ENCODE data around the gene MMP15. TPM values are rescaled to one million over a fixed set of nuclear protein-coding genes. Genes with fewer than 3 reads are reported as not detected.
A peak's percentile ranks its signal among the peaks of the same experiment; 100 is the strongest.
"Not testable (repeated sequence)": the region's sequence is repeated elsewhere in the genome, so short reads cannot be mapped to it uniquely, and the experiment has no call there.

Gene MMP15
- total RNA-seq (1 to 10 TPM in 2 of 5 donors, under 1 TPM in 3; 0.30 to 1.3 (median 0.85) TPM), total RNA-seq (0.35 to 2.9 (median 1.1) reads per million in 29 experiments)
- total RNA-seq (2013), result 0.44 TPM

DNA sequence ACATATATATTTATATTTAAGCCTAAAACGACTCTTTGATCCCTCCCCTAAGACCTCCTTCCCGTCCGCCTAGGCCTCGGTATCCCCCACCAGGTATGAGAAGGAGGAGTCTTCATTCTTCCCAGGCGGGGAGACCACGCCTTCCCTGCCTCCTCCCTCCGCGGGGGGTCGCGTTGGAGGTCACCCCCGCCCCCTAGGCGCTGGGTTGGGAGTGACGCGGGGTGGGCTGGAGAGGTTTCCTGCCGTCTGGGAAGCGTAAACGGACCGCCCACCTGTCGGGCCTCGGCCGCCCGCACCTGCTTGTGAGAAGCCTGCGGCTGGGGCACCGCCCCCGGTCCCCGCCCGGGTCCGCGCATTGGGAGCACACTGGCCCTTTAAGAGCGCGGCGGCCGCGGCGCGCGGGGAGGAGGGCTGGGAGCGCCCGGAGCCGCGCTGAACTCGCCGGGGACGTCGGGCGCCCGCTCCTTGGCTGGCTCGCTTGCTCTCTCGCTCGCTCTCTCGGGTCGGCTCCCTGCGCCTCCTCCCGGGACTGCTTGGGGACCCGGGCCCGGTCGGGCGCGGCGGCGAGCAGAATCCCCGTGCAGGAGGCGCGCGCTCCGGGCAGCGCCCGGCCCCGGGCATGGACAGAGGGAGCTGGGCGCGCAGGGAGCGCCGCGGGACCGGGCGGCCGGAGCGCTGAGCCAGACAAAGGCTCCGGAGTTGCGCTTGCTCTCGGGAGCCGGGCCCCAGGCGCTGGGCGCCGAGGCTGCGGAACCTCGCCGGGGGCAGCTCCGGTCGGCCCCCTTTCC is at the start of gene MMP15:
Gene MMP15, plus strand, starts transcription at position 404 of the 788 bp plus-strand sequence. CDS start 597 bp downstream, outside the sequence.
- H3K4me3 ChIP-seq (ENCODE audit: control insufficient read depth in 1 of 2, extremely low read depth in 1 of 2, low read length in 1 of 2), result peak within 1 kb of the TSS; percentile 72 to 87
- peaks cover 0 to 37% of the 10 kb centered on the region in 2 experiments for H3K27me3 ChIP-seq (replicated peaks in 1 of 2; ENCODE audit: control insufficient read depth in 2 of 2, extremely low read depth in 1 of 2, insufficient read depth in 2 of 2, low read length in 1 of 2)
- under 1% methylated on average over 80 of the region's 90 CpGs for WGBS (ENCODE audit: insufficient coverage)
- H3K9me3 Mint-ChIP-seq, result no peaks in the 10 kb centered on the region
- peak within 1 kb of the TSS; percentile 89 to 91 (median 90) for H3K4me3 Mint-ChIP-seq
- no peaks in the 10 kb centered on the region for H3K36me3 Mint-ChIP-seq
- H3K27ac Mint-ChIP-seq, result peak within 1 kb of the TSS; percentile 76 to 89
- H3K9me3 ChIP-seq, result no peaks in the 10 kb centered on the region
- DNase-seq (peak in 34 of 35 experiments; percentile 1 to 67 (median 36)), ATAC-seq (replicated peaks in 1 of 4) (peak; percentile 70 to 76 (median 72))
- H3K36me3 ChIP-seq (ENCODE audit: control insufficient read depth in 2 of 2, extremely low read depth in 1 of 2, insufficient read depth in 1 of 2, low read length in 1 of 2), result no peaks in the 10 kb centered on the region
- H3K27ac ChIP-seq (ENCODE audit: low read length), result no peak within 1 kb of the TSS
- H3K4me1 Mint-ChIP-seq, result peaks cover 15 to 23% (median 18%) of the 10 kb centered on the region in 3 donors
- H3K27me3 Mint-ChIP-seq, result peaks cover 4 to 13% of the 10 kb centered on the region in 2 donors
- H3K4me1 ChIP-seq (ENCODE audit: control insufficient read depth in 1 of 2, extremely low read depth in 1 of 2, insufficient read depth in 2 of 2, low read length in 2 of 2), result peaks cover 2 to 33% of the 10 kb centered on the region in 2 experiments
- CTCF ChIA-PET, result interaction anchor here (0.5 to 1.1 kb wide), 3 partner anchors 13 to 208 kb away, joined by 3 read pairs; no protein-coding TSS in a partner anchor
- POLR2A ChIA-PET, result interaction anchor here (0.5 to 1.0 kb wide), 4 partner anchors 102 to 383 kb away, joined by 3 to 8 read pairs (median 6); partner anchors contain the start of gene CFAP20 (in 1 of the 2)

DNA sequence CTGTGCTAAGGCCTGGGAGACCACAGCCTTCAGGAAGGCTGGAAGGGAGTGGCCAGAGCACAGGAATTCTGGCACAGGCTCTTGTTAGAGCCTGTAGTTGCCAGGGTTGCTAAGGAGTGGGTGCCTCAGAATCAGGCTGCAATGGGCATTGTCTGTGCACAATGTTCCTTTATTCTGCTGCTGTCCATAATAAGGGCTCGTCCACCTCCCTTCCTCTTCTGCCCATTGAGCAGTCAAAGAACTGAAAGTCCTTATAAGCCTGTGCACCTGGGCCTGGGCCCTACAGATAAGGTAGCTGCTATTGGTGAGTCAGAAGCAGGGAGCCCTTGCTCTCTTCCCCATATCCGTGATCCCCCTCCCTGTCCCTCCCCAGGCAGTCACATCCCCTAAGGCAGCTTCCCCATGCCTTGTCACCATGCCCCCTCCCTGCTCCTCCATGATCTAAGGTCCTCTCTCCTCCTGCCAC is 49.2 kb upstream of the MMP15 start:
- Histone ChIP-seq H3K27me3 (replicated peaks in 1 of 2; ENCODE audit: control insufficient read depth in 2 of 2, extremely low read depth in 1 of 2, insufficient read depth in 2 of 2, low read length in 1 of 2) (peaks cover 0 to 8% of the 10 kb centered on the region in 2 experiments), H3K4me3 (ENCODE audit: control insufficient read depth in 1 of 2, extremely low read depth in 1 of 2, low read length in 1 of 2) (no peak overlapping the region), H3K9me3 (no peaks in the 10 kb centered on the region), H3K36me3 (ENCODE audit: control insufficient read depth in 2 of 2, extremely low read depth in 1 of 2, insufficient read depth in 1 of 2, low read length in 1 of 2) (no peaks in the 10 kb centered on the region), H3K4me1 (ENCODE audit: control insufficient read depth in 1 of 2, extremely low read depth in 1 of 2, insufficient read depth in 2 of 2, low read length in 2 of 2) (no peaks in the 10 kb centered on the region), H3K27ac (ENCODE audit: low read length) (no peak overlapping the region)
- Mint-ChIP-seq H3K36me3 (no peaks in the 10 kb centered on the region), H3K4me3 (no peak overlapping the region), H3K27ac (no peak overlapping the region), H3K27me3 (no peaks in the 10 kb centered on the region), H3K4me1 (no peaks in the 10 kb centered on the region), H3K9me3 (no peaks in the 10 kb centered on the region)
- POLR2A ChIA-PET, result no interaction called here
- ATAC-seq (replicated peaks in 1 of 4) (no peak), DNase-seq (no peak)
- CTCF ChIA-PET, result interaction anchor here in 1 of 2 donors (0.6 kb wide), 1 partner anchor 17 kb away, joined by 3 read pairs; no protein-coding TSS in a partner anchor
- whole genome bisulfite sequencing (ENCODE audit: insufficient coverage), result 67% methylated on average over 1 of the region's 2 CpGs

DNA sequence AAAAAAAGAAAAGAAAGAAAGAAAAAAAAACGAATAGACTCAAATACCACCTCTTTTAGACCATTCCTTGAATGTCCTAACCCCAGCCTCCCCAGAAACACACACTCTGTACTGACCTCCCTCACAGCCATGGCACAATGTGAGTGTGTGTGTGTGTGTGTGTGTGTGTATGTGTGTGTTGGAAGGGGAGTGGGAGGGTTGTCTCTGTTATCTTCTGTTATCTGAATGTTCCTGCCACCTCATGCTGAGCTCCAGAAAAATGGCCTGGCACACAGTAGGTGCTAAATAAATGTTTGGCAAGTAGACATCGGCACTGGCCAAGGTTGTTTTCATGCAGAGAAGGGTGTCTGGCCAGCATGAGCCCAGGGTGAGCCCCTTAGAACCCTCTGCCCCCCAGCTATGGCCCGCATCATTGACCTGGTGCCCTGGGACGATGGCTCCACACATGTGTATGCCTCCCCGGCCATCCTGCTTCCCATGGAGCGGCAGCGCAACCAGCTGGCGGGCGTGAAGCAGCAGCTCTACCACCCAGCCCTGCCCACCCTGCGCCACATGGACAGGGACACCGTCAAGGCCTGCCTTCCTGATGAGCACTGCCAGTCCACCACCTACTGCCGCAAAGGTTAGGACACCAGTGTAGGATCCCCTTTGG is 48.0 kb upstream of the MMP15 start:
- no peaks in the 10 kb centered on the region for H3K9me3 ChIP-seq
- H3K27ac ChIP-seq (ENCODE audit: low read length), result no peak overlapping the region
- Mint-ChIP-seq H3K9me3 (no peaks in the 10 kb centered on the region), H3K4me1 (no peaks in the 10 kb centered on the region), H3K4me3 (no peak overlapping the region), H3K27me3 (peaks cover 0 to 4% of the 10 kb centered on the region in 2 donors), H3K27ac (no peak overlapping the region), H3K36me3 (no peaks in the 10 kb centered on the region)
- no peak overlapping the region for H3K4me3 ChIP-seq (ENCODE audit: control insufficient read depth in 1 of 2, extremely low read depth in 1 of 2, low read length in 1 of 2)
- H3K27me3 ChIP-seq (replicated peaks in 1 of 2; ENCODE audit: control insufficient read depth in 2 of 2, extremely low read depth in 1 of 2, insufficient read depth in 2 of 2, low read length in 1 of 2), result peaks cover 0 to 7% of the 10 kb centered on the region in 2 experiments
- DNase-seq (no peak), ATAC-seq (replicated peaks in 1 of 4) (no peak)
- POLR2A ChIA-PET, result interaction anchor here in 1 of 2 donors (0.6 kb wide), 1 partner anchor 149 kb away, joined by 3 read pairs; no protein-coding TSS in a partner anchor
- no peaks in the 10 kb centered on the region for H3K36me3 ChIP-seq (ENCODE audit: control insufficient read depth in 2 of 2, extremely low read depth in 1 of 2, insufficient read depth in 1 of 2, low read length in 1 of 2)
- WGBS (ENCODE audit: insufficient coverage), result 86% methylated on average over 4 of the region's 12 CpGs
- CTCF ChIA-PET, result interaction anchor here in 1 of 2 donors (0.6 kb wide), 1 partner anchor 41 kb away, joined by 4 read pairs; no protein-coding TSS in a partner anchor
- no peaks in the 10 kb centered on the region for H3K4me1 ChIP-seq (ENCODE audit: control insufficient read depth in 1 of 2, extremely low read depth in 1 of 2, insufficient read depth in 2 of 2, low read length in 2 of 2)

DNA sequence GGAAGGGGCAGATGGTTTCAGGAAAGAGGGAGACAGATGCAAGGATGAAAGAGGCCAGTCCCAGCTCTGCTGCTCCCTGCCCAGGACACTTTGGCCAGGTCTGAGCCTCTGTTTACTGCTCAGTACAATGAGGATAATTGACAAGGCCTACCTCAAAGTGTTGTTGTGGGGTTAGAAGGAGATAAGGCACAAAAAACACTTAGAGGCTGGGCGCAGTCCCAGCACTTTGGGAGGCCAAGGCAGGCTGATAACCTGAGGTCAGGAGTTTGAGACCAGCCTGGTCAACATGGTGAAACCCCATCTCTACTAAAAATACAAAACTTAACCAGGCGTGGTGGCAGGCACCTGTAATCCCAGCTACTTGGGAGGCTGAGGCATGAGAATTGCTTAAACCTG is 47.5 kb upstream of the MMP15 start:
- H3K27ac Mint-ChIP-seq; H3K4me3 ChIP-seq (ENCODE audit: control insufficient read depth in 1 of 2, extremely low read depth in 1 of 2, low read length in 1 of 2); H3K36me3 Mint-ChIP-seq; ATAC-seq (replicated peaks in 1 of 4); H3K27ac ChIP-seq (ENCODE audit: low read length); H3K4me1 ChIP-seq (ENCODE audit: control insufficient read depth in 1 of 2, extremely low read depth in 1 of 2, insufficient read depth in 2 of 2, low read length in 2 of 2); POLR2A ChIA-PET; DNase-seq; H3K9me3 ChIP-seq; H3K9me3 Mint-ChIP-seq; H3K4me3 Mint-ChIP-seq; H3K36me3 ChIP-seq (ENCODE audit: control insufficient read depth in 2 of 2, extremely low read depth in 1 of 2, insufficient read depth in 1 of 2, low read length in 1 of 2); H3K4me1 Mint-ChIP-seq; H3K27me3 ChIP-seq (replicated peaks in 1 of 2; ENCODE audit: control insufficient read depth in 2 of 2, extremely low read depth in 1 of 2, insufficient read depth in 2 of 2, low read length in 1 of 2); H3K27me3 Mint-ChIP-seq: not testable (repeated sequence)
- CTCF ChIA-PET, result interaction anchor here (0.6 kb wide), 2 partner anchors 41 to 328 kb away, joined by 4 to 10 read pairs; no protein-coding TSS in a partner anchor
- no CpG with 5 or more reads among the region's 2 CpGs for WGBS (ENCODE audit: insufficient coverage)

DNA sequence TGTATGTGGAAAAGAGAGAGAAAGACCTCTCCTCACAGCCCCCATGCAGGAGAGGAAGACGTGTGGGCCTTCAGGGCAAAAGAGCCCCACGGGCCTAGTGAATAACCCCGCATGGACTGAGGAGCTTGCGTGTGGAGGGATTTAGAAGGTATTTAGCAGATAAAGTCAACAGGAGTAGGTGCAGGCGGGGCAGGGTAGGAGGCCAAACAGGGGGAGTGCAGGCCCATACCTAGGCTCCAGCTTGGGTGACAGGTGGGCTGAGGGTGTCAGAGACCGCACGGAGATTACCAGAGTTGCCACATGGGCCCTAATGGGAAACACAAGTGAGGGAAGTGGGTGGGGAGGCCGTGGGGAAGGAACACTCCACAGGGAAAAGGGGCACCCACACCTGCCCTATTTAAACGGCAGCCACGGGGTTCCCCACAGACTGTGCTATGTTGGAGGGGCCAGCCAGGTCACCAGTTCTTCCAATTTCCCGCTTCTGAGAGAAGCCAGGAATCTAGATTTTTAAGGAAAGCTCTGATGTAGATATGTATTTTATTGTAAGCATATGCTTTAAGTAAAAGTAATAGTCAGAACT is 46.5 kb upstream of the MMP15 start:
- H3K4me3 ChIP-seq (ENCODE audit: control insufficient read depth in 1 of 2, extremely low read depth in 1 of 2, low read length in 1 of 2), result no peak overlapping the region
- no peaks in the 10 kb centered on the region for H3K36me3 ChIP-seq (ENCODE audit: control insufficient read depth in 2 of 2, extremely low read depth in 1 of 2, insufficient read depth in 1 of 2, low read length in 1 of 2)
- no peaks in the 10 kb centered on the region for H3K9me3 Mint-ChIP-seq
- peaks cover 0 to 3% of the 10 kb centered on the region in 2 experiments for H3K27me3 ChIP-seq (replicated peaks in 1 of 2; ENCODE audit: control insufficient read depth in 2 of 2, extremely low read depth in 1 of 2, insufficient read depth in 2 of 2, low read length in 1 of 2)
- ChIA-PET POLR2A (no interaction called here), CTCF (interaction anchor here in 1 of 2 donors (0.6 kb wide), 1 partner anchor 389 kb away, joined by 3 read pairs; no protein-coding TSS in a partner anchor)
- no peak overlapping the region for H3K27ac ChIP-seq (ENCODE audit: low read length)
- WGBS (ENCODE audit: insufficient coverage), result 98% methylated on average over 5 of the region's 11 CpGs
- H3K27me3 Mint-ChIP-seq, result peaks cover 0 to 4% of the 10 kb centered on the region in 2 donors
- H3K4me3 Mint-ChIP-seq, result no peak overlapping the region
- peaks cover 0 to 2% of the 10 kb centered on the region in 2 experiments for H3K4me1 ChIP-seq (ENCODE audit: control insufficient read depth in 1 of 2, extremely low read depth in 1 of 2, insufficient read depth in 2 of 2, low read length in 2 of 2)
- H3K9me3 ChIP-seq, result no peaks in the 10 kb centered on the region
- H3K4me1 Mint-ChIP-seq, result peaks cover under 1 to 3% (median 1%) of the 10 kb centered on the region in 3 donors
- no peak overlapping the region for H3K27ac Mint-ChIP-seq
- DNase-seq, result no peak
- no peaks in the 10 kb centered on the region for H3K36me3 Mint-ChIP-seq
- ATAC-seq (replicated peaks in 1 of 4), result no peak

DNA sequence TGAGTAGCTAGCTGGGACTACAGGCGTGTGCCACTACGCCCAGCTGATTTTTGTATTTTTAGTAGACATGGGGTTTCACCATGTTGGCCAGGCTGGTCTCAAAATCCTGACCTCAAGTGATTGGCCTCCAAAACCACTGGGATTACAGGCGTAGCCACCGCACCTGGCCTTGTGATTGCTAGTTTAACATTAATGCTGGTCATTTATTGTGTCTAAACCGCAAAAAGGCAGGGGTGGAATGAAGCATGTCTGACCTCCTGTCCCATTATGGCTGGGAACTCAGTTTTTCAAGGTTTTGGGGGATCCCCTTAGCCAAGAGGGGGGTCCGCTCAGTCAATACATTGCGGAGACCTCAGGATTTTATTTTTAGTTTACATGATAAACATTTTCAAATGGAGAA is 43.9 kb upstream of the MMP15 start:
- no peak for DNase-seq
- Mint-ChIP-seq H3K27me3 (peaks cover 0 to 4% of the 10 kb centered on the region in 2 donors), H3K36me3 (no peaks in the 10 kb centered on the region), H3K4me1 (peaks cover 9 to 19% (median 12%) of the 10 kb centered on the region in 3 donors), H3K27ac (no peak overlapping the region), H3K9me3 (no peaks in the 10 kb centered on the region), H3K4me3 (no peak overlapping the region)
- H3K9me3 ChIP-seq, result no peaks in the 10 kb centered on the region
- CTCF ChIA-PET, result no interaction called here
- POLR2A ChIA-PET, result interaction anchor here in 1 of 2 donors (0.7 kb wide), 1 partner anchor 215 kb away, joined by 4 read pairs; no protein-coding TSS in a partner anchor
- H3K27me3 ChIP-seq (replicated peaks in 1 of 2; ENCODE audit: control insufficient read depth in 2 of 2, extremely low read depth in 1 of 2, insufficient read depth in 2 of 2, low read length in 1 of 2), result peaks cover 0 to 5% of the 10 kb centered on the region in 2 experiments
- peaks cover 3 to 20% of the 10 kb centered on the region in 2 experiments for H3K4me1 ChIP-seq (ENCODE audit: control insufficient read depth in 1 of 2, extremely low read depth in 1 of 2, insufficient read depth in 2 of 2, low read length in 2 of 2)
- no peak overlapping the region for H3K4me3 ChIP-seq (ENCODE audit: control insufficient read depth in 1 of 2, extremely low read depth in 1 of 2, low read length in 1 of 2)
- WGBS (ENCODE audit: insufficient coverage), result 94% methylated on average over 5 of the region's 7 CpGs
- H3K27ac ChIP-seq (ENCODE audit: low read length), result no peak overlapping the region
- H3K36me3 ChIP-seq (ENCODE audit: control insufficient read depth in 2 of 2, extremely low read depth in 1 of 2, insufficient read depth in 1 of 2, low read length in 1 of 2), result no peaks in the 10 kb centered on the region
- ATAC-seq (replicated peaks in 1 of 4), result no peak

Data from T-cell (primary cell).